Dedifferentiated amniotic fluid mesenchymal stem cell (primary cell): Measurements from ENCODE around the gene FAF1.
"Not testable (repeated sequence)": the region's sequence is repeated elsewhere in the genome, so short reads cannot be mapped to it uniquely, and the experiment has no call there.

Source experiments
- DNase-seq: peaks from one replicate; pipeline ENCODE4 v3.0.0-alpha.2; 2016; ENCODE audit errors: extremely low spot score

FAF1 gene

DNA sequence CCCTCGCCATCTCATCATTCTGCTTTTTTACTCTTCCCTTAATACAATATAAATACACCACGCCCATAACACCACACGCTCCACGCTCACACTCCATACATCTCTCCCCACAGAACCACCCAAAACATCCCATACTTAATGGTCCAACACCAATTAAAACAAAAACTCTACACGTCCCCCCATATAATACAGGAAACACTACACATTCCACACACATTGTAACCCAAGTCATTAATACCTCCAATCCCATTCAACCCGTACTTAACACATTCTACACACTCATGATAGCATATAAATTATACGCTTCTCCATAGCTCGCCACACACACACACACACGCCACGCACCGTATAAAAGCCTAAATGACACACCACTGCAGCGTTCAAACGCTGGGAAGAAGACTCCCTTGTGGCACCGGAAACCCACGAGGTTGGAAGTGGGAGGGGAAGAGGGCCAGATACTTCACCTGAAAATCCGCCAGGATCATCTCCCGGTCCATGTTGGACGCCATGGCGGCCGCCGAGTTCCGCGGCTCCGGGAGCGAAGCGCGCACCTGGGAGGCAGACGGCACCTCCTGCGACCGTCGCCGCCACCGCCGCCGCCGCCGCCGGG lies 659 bp downstream of the FAF1 start:
- DNase-seq: no peak

GRCh38 chr1:50955116-50955515 lies 5.0 kb downstream of the FAF1 start:
- no peak for DNase-seq

- not testable (repeated sequence) for DNase-seq
These were observed 7.5 kb downstream of the FAF1 start for GRCh38 chr1:50952566-50952965.

GRCh38 chr1:50950396-50950795 lies 9.7 kb downstream of the FAF1 start:
- DNase-seq: no peak

GRCh38 chr1:50949286-50949982 lies 10.6 kb downstream of the FAF1 start:
- no peak for DNase-seq

DNA sequence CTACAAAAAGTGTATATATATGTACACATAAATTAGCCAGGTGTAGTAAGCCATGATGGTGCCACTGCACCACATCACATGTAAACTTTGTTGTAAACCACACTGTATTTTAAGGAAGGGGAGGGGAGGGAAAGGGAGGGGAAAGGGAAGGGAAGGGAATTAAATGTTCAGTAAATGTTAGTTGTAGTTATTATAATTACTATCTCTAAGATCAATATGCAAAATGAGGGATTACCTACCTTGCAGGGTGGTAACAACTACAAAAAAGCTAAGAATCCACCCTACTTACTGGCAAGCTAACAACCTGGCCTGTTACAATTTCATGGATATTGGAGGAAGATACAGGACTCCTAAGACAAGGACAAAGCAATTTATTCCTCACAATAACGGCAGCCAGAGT lies 17.7 kb downstream of the FAF1 start:
- no peak for DNase-seq

GRCh38 chr1:50940291-50940690 lies 19.8 kb downstream of the FAF1 start:
- DNase-seq: no peak

DNA sequence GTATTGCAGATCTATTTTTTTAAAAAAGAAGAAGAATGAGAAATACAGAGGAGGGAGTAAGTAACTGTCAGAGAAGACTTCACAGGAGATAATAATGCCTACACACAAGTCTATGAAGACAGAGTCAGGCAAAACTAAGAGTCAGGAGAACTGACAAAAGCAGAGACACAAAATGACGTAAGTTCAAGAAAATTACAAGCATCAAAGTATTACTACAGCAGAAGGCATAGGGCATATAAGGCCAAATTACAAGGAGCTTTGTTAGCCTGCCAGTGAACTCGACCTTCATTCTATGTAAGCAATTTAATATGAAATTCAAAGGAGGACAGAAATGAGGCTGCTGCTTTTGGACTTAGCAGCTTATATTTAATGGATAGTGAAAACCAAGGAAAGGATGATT lies 23.7 kb downstream of the FAF1 start:
- peak; percentile 25 for DNase-seq

- DNase-seq: not testable (repeated sequence)
These were observed 24.8 kb downstream of the FAF1 start for GRCh38 chr1:50935276-50935675.

DNA sequence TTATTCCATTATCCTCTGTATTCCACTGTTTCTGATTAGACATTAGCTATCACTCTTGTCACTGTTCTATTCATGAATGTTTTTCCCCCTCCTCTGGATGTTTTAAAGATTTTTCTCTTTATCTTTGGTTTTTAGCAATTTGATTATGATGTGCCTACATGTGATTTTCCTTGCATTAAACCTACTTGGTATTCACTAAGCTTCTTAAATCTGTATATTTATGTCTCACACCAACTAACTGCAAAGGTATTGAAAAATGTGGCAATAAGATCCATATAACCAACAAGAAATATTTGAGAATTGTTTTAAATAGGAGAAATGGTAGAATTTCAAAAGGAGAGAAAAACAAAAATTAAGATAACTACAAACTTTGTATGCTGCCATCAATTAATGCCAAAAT lies 25.2 kb downstream of the FAF1 start:
- DNase-seq: no peak

GRCh38 chr1:50933770-50934169 lies 26.3 kb downstream of the FAF1 start:
- DNase-seq: not testable (repeated sequence)

DNA sequence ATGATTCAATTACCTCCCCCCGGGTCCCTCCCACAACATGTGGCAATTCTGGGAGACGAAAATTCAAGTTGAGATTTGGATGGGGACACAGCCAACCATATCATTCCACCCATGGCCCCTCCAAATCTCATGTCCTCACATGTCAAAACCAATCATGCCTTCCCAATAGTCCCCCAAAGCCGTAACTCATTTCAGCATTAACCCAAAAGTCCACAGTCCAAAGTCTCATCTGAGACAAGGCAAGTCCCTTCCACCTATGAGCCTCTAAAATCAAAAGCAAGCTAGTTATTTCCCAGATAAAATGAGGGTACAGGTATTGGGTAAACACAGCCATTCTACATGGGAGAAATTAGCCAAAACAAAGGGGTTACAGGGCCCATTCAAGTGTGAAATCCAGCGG lies 28.0 kb downstream of the FAF1 start:
- DNase-seq: not testable (repeated sequence)

- DNase-seq: no peak
These were observed 28.9 kb downstream of the FAF1 start for GRCh38 chr1:50930965-50931737.

DNA sequence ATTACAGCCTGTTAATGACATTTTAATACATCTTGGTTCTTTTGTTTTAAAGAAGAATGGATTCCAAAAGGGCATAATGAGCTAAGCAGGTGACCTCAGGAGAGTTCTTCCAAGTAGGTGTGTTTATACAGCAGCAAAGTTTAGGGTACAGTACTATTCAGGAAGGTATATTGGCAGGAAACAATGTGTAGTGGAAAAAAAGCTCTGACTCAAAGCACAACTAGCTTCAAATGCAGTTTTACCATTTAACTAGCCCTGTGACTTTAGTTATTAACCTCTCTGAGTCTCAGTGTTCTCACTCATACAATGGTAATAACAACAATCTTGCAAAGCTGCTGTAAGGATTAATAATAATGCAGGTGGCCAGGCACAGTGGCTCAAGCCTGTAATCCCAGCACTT lies 29.9 kb downstream of the FAF1 start:
- no peak for DNase-seq

- peak; percentile 49 for DNase-seq
These were observed 30.6 kb downstream of the FAF1 start for GRCh38 chr1:50929376-50929958.

DNA sequence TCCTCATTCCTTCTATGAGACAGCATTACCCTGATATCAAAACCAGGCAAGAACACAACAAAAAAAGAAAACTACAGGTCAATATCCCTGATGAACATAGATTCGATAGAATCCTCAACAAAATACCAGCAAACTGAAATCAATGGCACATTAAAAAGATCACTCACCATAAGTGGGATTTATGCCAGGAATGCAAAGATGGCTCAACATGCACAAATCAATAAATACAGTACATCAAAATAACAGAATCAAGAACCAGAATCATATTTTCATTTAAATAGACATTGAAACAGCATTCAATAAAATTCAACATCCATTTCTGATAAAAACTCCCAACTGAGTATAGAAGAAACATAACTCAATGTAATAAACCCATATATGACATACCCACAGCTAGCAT lies 36.5 kb downstream of the FAF1 start:
- no peak for DNase-seq

DNA sequence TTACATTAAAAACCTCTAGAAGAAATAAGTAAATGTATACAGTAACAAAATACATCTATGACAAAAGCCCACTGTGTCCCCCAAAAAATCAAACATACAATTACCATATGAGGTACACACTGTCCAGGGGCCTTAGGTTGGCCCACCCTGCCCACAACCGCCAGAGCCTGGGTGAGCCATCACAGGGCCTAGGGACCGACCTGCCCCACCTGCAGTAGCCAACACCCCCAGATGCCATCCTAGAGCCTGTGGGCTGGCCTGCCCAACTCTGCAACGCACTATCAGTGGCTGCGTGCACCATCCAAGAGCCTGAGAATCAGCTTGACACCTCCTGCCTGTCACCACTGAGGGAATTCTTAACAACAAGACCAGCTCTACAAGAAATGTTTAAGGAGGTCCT lies 39.0 kb downstream of the FAF1 start:
- DNase-seq: no peak

GRCh38 chr1:50920409-50920808 lies 39.7 kb downstream of the FAF1 start:
- no peak for DNase-seq

GRCh38 chr1:50917138-50918137 lies 42.6 kb downstream of the FAF1 start:
- DNase-seq: no peak

GRCh38 chr1:50915621-50916020 lies 44.4 kb downstream of the FAF1 start:
- DNase-seq: no peak

DNA sequence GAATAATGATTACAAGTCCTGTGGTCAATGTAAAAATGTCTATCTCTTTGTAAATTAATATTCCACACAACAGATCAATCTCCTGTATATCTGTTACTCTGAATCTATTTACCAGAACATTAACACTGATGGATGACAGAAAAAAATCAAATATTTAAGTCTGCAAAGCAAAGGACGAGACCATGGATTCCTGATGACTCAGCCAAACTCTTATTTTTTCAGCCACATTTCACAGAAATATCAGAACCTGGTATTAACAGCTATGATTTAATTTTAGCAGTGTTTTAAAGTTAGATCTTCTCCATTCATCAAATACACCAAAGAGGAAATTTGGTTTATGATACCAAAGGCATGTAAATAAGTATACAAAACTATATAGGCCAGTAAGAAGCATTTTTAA lies 46.1 kb downstream of the FAF1 start:
- no peak for DNase-seq
